Spleen (tissue), 11 donors: Measurements from ENCODE around the gene AZU1. TPM values are rescaled to one million over a fixed set of nuclear protein-coding genes. Genes with fewer than 3 reads are reported as not detected.

Experiments
- DNase-seq: peaks from one replicate; pipeline ENCODE4 v3.0.0-alpha.2; 2020
- H3K27ac ChIP-seq, 8 donors: fragments of 200-600 bp; sonication (generic) in 7 of 8; 1 replicate in 4 of 8; 2 replicates in 4 of 8; pipeline versions ENCODE4 v1.5.0 to v1.8.0; 2016 to 2021; ENCODE audit warnings: inconsistent platforms in 4 of 8, mild to moderate bottlenecking in 4 of 8, moderate library complexity in 1 of 8
- H3K27me3 ChIP-seq, 7 donors: fragments of 200-600 bp; sonication (generic) in 6 of 7; replicated peaks in 1 of 7; 1 replicate in 4 of 7; 2 replicates in 3 of 7; pipeline versions ENCODE4 v1.5.0 to v1.8.0; 2016 to 2021; ENCODE audit warnings: inconsistent platforms in 3 of 7, mild to moderate bottlenecking in 1 of 7
- H3K36me3 ChIP-seq, 6 donors: fragments of 200-600 bp; sonication (generic) in 5 of 6; 1 replicate in 4 of 6; 2 replicates in 2 of 6; pipeline versions ENCODE4 v1.5.0 to v1.8.0; 2016 to 2021; ENCODE audit warnings: inconsistent platforms in 2 of 6
- H3K4me1 ChIP-seq, 6 donors: fragments of 200-600 bp; sonication (generic) in 5 of 6; 1 replicate in 3 of 6; 2 replicates in 3 of 6; pipeline versions ENCODE4 v1.5.0 to v1.8.0; 2016 to 2021; ENCODE audit warnings: inconsistent platforms in 3 of 6
- H3K4me3 ChIP-seq, 8 donors: fragments of 200-600 bp; sonication (generic) in 7 of 8; 1 replicate in 4 of 8; 2 replicates in 4 of 8; pipeline versions ENCODE4 v1.5.0 to v1.8.0; 2016 to 2021; ENCODE audit warnings: inconsistent platforms in 4 of 8, mild to moderate bottlenecking in 4 of 8, moderate library complexity in 2 of 8
- H3K9me3 ChIP-seq, 8 donors: fragments of 200-600 bp; sonication (generic) in 7 of 8; 1 replicate in 4 of 8; 2 replicates in 4 of 8; pipeline versions ENCODE4 v1.5.0 to v1.8.0; 2016 to 2021; ENCODE audit warnings: inconsistent platforms in 4 of 8
- POLR2A ChIP-seq, 3 donors: fragments of 450-650 bp; IDR thresholded peaks; one replicate each; pipeline ENCODE4 v1.5.1; 2017; ENCODE audit warnings: antibody characterized with exemption in 3 of 3, mild to moderate bottlenecking in 1 of 3
- POLR2AphosphoS5 ChIP-seq, 3 donors: sonication (generic); formaldehyde crosslinking; IDR thresholded peaks; one replicate each; pipeline ENCODE4 v1.5.1; 2017; ENCODE audit warnings: antibody characterized with exemption in 3 of 3
- WGBS, 5 donors: extraction: QIAGEN DNeasy Blood & Tissue Kit in 3 of 5; methylation state at CpG; one replicate each; pipeline versions ENCODE4 v1.1.5 to v1.1.7; 2013 to 2018; 5-methylcytosine and 5-hydroxymethylcytosine counted together
- intact Hi-C: fragments of 100-400 bp; cut with DNase I; formaldehyde crosslinking; loops from one replicate; pipeline ENCODE4 v1.15.0; 2023; ENCODE audit warnings: low total_unique reads
- polyA plus RNA-seq, 3 donors: library from polyadenylated mRNA; stranded (reverse); fragments of 200-250 nt; gene quantifications; one replicate each; pipeline ENCODE4 v1.2.1, GENCODE V29; 2013
- total RNA-seq, 7 donors: library from RNA; depleted of rRNA in 3 of 7; stranded (reverse); fragments of >200 nt in 3 of 7; fragmentation: NEBNext Ultra II Directional in 4 of 7; extraction: Animal tissue kit (Norgen Biotek cat#: 25700) in 4 of 7; gene quantifications; one replicate each; pipeline versions ENCODE4 v1.1.0 to v1.2.1, GENCODE V29; 2016 to 2021
- TF ChIP-seq, protein P1 (sequence below), 11 experiments: fragments of 200-600 bp in 7 of 11; fragments of 450-650 bp in 4 of 11; sonication (generic) in 4 of 11; IDR thresholded peaks in 8 of 11; conservative IDR thresholded peaks in 3 of 11; 1 replicate in 7 of 11; 2 replicates in 4 of 11; pipeline versions ENCODE4 v1.4.0 to v1.8.0; 2016 to 2021; ENCODE audit warnings: antibody characterized with exemption in 11 of 11, inconsistent platforms in 4 of 11, mild to moderate bottlenecking in 1 of 11
- donor health status: healthy with polysubstance abuse.
- donor health status: DM: no; HTN: no; CAD: no; lungs with moderate emphysema.
- donor health status: DM: no; HTN: no; CAD: no.
- donor health status: Bipolar disorder and iron deficiency.
- donor health status: healthy.
- donor health status: DM: no; HTN: no; CAD: no.
- donor health status: DM: yes; HTN: yes; CAD: no.

Gene AZU1
- total and polyA plus RNA-seq, 10 donors: 1.7 to 69.7 (median 7.2) TPM

GRCh38 chr19:825897-826644, 1.6 kb upstream of the AZU1 start:
- DNase-seq: no peak
- intact Hi-C loops: no loop called here
- no peak overlapping the region for H3K4me3 ChIP-seq
- H3K9me3 ChIP-seq: no peaks in the 10 kb centered on the region
- no peak overlapping the region for H3K27ac ChIP-seq
- H3K27me3 ChIP-seq: peaks cover 0 to 64% (median 31%) of the 10 kb centered on the region in 7 donors
- TF ChIP-seq, protein P1, sequence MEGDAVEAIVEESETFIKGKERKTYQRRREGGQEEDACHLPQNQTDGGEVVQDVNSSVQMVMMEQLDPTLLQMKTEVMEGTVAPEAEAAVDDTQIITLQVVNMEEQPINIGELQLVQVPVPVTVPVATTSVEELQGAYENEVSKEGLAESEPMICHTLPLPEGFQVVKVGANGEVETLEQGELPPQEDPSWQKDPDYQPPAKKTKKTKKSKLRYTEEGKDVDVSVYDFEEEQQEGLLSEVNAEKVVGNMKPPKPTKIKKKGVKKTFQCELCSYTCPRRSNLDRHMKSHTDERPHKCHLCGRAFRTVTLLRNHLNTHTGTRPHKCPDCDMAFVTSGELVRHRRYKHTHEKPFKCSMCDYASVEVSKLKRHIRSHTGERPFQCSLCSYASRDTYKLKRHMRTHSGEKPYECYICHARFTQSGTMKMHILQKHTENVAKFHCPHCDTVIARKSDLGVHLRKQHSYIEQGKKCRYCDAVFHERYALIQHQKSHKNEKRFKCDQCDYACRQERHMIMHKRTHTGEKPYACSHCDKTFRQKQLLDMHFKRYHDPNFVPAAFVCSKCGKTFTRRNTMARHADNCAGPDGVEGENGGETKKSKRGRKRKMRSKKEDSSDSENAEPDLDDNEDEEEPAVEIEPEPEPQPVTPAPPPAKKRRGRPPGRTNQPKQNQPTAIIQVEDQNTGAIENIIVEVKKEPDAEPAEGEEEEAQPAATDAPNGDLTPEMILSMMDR (IDR thresholded peaks at IDR 0.05 in 8 of 11, conservative IDR thresholded peaks at IDR 0.05 in 3 of 11): no peak
- 63 to 75% (median 68%) methylated on average over 18 to 19 of the region's 19 CpGs for WGBS, 5 donors
- peaks cover 0 to 79% (median 30%) of the 10 kb centered on the region in 6 donors for H3K4me1 ChIP-seq
- H3K36me3 ChIP-seq: no peaks in the 10 kb centered on the region

DNA sequence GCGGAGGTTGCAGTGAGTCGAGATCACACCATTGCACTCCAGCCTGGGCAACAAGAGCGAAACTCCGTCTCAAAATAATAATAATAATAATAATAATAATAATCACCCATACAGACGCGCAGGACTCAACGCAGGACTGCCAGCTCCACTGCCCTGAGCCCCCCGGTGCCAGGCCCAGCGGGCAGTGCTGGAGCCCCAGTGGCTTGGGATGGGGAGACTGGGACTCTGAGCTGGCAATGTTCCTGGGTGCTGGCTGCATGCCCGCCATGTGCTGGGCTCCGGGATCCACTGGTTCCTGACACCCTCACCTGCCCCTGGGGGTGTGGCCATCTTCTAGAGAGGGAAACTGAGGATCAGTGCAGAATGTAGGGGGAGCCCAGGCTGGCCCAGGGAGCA, 325 bp upstream of the AZU1 start:
- no peak for DNase-seq
- Histone ChIP-seq H3K27ac (peak overlapping the region in 1 of 8 donors; percentile 31), H3K4me1 (peaks cover 0 to 77% (median 20%) of the 10 kb centered on the region in 6 donors), H3K4me3 (no peak overlapping the region), H3K36me3 (no peaks in the 10 kb centered on the region), H3K9me3 (no peaks in the 10 kb centered on the region), H3K27me3 (peaks cover 0 to 63% (median 18%) of the 10 kb centered on the region in 7 donors)
- TF ChIP-seq POLR2A (IDR thresholded peaks at IDR 0.05): no peak
- WGBS, 5 donors: 72 to 92% (median 83%) methylated on average over 11 of the region's 11 CpGs
- intact Hi-C loops: no loop called here

- H3K27me3 ChIP-seq: peaks cover 0 to 45% (median 5%) of the 10 kb centered on the region in 7 donors
- no peak overlapping the region for H3K4me3 ChIP-seq
- TF ChIP-seq POLR2AphosphoS5 (IDR thresholded peaks at IDR 0.05) (no peak), POLR2A (IDR thresholded peaks at IDR 0.05) (no peak)
- TF ChIP-seq, protein P1 (IDR thresholded peaks at IDR 0.05 in 8 of 11, conservative IDR thresholded peaks at IDR 0.05 in 3 of 11): no peak
- no peaks in the 10 kb centered on the region for H3K36me3 ChIP-seq
- H3K4me1 ChIP-seq: peaks cover 0 to 62% (median 15%) of the 10 kb centered on the region in 6 donors
- WGBS, 5 donors: 53 to 77% (median 68%) methylated on average over 14 to 18 of the region's 18 CpGs
- intact Hi-C loops: no loop called here
- no peak overlapping the region for H3K27ac ChIP-seq
- peak; percentile 30 for DNase-seq
- H3K9me3 ChIP-seq: no peaks in the 10 kb centered on the region
Measured at GRCh38 chr19:829129-829758, 1.6 kb downstream of the AZU1 start.

- TF ChIP-seq, protein P1 (IDR thresholded peaks at IDR 0.05 in 8 of 11, conservative IDR thresholded peaks at IDR 0.05 in 3 of 11): no peak
- TF ChIP-seq POLR2AphosphoS5 (IDR thresholded peaks at IDR 0.05) (no peak), POLR2A (IDR thresholded peaks at IDR 0.05) (no peak)
- H3K27me3 ChIP-seq: peaks cover 0 to 63% (median 5%) of the 10 kb centered on the region in 7 donors
- H3K27ac ChIP-seq: no peak overlapping the region
- no peak overlapping the region for H3K4me3 ChIP-seq
- 40 to 69% (median 65%) methylated on average over 13 to 38 of the region's 38 CpGs for WGBS, 5 donors
- DNase-seq: peak; percentile 41
- no peaks in the 10 kb centered on the region for H3K36me3 ChIP-seq
- peaks cover 0 to 47% (median 12%) of the 10 kb centered on the region in 6 donors for H3K4me1 ChIP-seq
- intact Hi-C loops: no loop called here
- no peaks in the 10 kb centered on the region for H3K9me3 ChIP-seq
Measured at GRCh38 chr19:831407-832369, 4.1 kb downstream of the AZU1 start.
